ENCODE results near the gene MYCT1.
"Not testable (repeated sequence)": the region's sequence is repeated elsewhere in the genome, so short reads cannot be mapped to it uniquely, and the experiment has no call there.

Gene MYCT1, protein sequence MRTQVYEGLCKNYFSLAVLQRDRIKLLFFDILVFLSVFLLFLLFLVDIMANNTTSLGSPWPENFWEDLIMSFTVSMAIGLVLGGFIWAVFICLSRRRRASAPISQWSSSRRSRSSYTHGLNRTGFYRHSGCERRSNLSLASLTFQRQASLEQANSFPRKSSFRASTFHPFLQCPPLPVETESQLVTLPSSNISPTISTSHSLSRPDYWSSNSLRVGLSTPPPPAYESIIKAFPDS

DNA sequence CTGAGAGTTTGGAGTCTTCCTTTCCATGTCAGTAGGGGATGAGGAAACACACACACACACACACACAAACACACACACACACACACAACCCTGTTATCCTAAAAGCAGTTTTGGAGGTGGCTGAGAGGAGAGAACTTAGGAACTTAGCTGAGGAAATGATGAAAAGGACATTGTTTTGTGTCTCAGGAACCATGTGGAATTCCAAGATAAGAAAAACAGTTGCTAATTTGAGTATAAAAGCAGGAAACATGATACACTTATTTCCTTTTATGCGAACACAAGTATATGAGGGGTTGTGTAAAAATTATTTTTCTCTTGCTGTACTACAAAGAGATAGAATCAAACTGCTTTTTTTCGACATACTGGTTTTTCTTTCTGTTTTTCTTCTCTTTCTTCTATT, at the start of gene MYCT1:
Gene MYCT1, plus strand, starts transcription at position 264 of the 400 bp plus-strand sequence. Its CDS starts 6 bp downstream, at position 270.
- in situ Hi-C loops (cut with MboI; ENCODE audit: low sequenced_read_pairs) = no loop called here

DNA sequence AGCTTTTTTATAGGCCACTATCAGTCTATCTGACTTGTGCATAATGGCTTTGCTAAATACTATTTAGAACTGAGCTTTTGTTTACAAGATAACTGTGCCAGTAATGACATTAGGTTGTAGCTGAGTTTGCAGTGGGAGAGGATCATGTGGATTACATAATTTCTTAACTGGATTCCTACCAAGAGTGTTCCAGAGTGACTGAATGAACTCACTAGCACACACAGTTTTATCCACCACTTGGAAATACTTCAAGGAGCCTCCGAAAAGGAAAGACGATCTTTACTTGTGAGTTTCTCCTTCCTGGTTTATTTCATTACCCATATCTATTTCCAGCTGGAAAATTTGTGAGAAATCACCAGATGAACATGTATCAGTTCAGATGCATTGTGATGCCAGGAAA, 49.6 kb upstream of the MYCT1 start:
- in situ Hi-C loops (cut with MboI; ENCODE audit: low sequenced_read_pairs) = loop anchor here (10.0 kb wide), 1 partner anchor 93 kb away; no protein-coding TSS in a partner anchor

DNA sequence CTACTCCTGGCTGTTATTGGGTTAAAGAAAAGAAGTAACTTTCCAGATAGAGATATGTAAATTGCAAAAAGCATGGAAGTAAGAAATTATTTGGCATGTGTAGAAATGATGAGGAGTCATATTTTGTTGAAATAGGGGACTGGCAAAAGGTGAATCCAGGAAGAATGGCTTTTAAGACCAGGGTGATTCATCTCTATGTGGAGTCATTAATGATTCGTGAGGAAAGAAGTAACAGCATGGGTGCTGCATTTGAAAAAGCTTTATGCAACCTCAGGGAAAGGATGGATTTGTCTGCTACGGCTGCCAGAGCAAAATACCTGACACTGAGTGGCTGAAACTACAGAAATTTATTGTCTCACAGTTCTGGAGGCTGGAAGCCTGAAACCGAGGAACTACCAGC, 45.7 kb upstream of the MYCT1 start:
- in situ Hi-C loops (cut with MboI; ENCODE audit: low sequenced_read_pairs) = no loop called here

DNA sequence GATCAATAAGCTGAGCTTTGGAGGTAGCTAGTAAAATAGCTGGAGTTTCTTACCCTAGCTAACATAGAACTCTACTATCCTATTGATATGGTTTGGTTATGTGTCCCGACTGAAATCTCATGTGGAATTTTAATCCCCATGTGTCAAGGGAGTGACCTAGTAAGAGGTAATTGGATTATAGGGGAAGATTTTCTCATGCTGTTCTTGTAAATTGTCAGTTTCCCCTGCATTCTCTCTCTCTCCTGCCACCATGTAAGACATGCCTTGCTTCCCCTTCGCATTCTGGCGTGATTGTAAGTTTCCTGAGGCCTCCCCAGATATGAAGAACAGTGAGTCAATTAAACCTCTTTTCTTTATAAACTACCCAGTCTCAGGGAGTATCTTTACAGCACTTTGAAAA, 35.9 kb upstream of the MYCT1 start:
- in situ Hi-C loops (cut with MboI; ENCODE audit: low sequenced_read_pairs) = no loop called here

DNA sequence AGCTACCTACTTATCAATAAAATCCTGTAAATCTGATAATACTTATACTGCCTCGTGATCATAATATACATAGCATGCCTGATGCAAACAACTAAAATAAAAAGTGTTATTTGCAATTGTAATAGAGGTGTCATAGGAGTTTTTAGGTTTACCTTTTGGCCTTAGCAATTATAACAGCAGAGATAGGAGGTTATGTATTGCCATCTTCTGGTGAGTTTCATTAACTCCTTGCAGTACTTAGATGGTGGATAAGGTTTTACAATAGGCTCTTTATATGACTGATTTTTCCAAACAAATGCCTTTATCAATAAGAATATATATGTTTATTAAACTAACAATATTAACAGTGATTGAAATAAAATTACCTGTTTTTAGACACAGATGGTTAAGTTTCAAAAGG, 27.8 kb upstream of the MYCT1 start:
- in situ Hi-C loops (cut with MboI; ENCODE audit: low sequenced_read_pairs) = no loop called here

DNA sequence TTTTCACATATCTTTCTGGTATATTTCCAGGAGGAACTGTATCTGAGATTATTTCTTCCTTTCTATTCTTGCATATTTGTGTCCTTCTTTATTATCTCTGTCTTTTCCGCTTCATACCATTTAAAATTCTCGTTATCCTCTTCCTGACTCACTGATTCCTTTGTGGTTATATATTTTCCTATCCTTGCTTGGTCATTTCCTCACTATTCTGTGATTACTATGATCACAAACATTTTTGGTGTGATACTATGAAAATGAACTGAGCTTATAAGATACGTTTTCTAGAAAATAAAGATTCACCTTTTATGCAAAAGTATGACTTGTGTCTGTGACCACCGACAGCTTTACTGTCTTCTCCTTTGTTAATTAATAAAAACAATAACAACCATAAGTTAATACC, 26.5 kb upstream of the MYCT1 start:
- in situ Hi-C loops (cut with MboI; ENCODE audit: low sequenced_read_pairs) = no loop called here

DNA sequence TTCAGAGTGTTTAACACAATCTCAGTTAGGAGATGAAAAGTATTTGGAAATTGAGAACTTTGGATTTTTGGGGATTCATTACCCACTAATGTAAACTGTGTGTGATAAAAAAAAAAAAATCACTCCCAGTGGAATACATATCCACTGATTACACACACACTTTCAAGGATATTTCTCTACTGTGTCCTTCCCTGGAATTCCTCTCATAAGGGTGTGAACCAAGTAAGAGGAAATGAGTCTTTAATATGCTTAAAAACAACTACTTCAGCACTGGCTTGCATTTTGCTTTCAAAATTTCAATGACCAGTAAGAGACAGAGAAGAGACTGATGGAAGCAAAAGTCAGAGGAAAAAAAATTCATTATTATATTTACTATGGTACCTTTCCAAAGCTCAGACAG, 24.5 kb upstream of the MYCT1 start:
- in situ Hi-C loops (cut with MboI; ENCODE audit: low sequenced_read_pairs) = no loop called here

DNA sequence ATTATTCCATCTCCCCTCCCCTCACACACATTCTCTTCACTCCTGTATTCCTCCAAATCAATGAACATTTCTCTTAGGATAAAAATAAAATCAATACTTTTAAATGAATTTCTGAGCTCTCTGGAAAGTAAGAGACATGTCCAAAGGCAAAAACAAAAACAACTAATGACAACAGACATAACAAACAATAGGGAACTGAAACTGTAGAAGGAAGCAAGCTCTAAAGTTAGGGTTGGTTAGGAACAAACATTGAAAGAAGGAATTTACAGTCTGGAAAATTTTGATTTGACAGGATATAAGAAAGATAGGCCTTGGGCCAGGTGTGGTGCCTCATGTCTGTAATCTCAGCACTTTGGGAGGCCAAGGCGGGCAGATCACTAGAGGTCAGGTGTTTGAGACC, 17.5 kb upstream of the MYCT1 start:
- in situ Hi-C loops (cut with MboI; ENCODE audit: low sequenced_read_pairs) = no loop called here

DNA sequence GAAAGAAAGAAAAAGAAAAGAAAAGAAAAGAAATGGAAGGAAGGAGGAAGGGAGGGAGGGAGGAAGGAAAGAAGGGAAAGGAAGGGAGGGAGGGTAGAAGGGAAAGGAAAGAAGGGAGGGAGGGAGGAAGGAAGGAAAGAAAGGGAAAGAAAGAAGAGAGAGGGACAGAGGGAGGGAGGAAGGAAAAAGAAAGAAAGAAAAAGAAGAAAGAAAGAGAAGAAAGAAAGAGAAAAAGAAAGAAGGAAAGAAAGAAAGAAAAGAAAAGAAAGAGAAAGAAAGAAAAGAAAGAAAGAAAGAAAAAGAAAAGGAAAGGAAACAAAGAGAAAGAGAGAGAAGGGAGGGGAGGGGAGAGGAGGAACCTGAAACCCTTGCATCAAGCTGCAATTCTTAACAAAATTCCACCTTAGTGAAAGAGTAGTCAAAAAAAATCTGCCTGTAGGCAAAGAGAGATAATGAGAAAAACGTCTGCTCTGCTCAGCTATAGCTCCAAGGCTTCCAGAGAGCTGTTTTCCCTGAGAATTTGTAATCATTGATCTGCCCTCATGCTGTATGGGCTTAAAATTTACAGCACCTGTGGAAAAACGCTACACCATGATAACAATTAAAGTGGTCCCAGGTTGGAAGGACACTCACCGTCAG, 16.7 kb upstream of the MYCT1 start:
- in situ Hi-C loops (cut with MboI; ENCODE audit: low sequenced_read_pairs) = no loop called here

DNA sequence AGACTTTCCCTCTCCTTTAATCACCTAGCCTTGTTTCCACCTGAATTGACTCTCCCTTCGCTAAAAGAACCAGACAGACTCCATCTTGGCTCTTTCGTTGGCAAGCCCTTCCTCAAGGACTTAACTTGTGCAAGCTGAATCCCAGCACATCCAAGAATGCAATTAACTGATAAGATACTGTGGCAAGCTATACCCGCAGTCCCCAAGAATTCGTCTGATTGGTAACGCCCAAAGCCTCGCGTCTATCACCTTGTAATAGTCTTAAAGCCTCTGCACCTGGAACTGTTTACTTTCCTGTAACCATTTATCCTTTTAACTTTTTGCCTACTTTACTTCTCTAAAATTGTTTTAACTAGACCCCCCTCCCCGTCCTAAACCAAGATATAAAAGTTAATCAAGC, 15.6 kb upstream of the MYCT1 start:
- in situ Hi-C loops (cut with MboI; ENCODE audit: low sequenced_read_pairs) = no loop called here

DNA sequence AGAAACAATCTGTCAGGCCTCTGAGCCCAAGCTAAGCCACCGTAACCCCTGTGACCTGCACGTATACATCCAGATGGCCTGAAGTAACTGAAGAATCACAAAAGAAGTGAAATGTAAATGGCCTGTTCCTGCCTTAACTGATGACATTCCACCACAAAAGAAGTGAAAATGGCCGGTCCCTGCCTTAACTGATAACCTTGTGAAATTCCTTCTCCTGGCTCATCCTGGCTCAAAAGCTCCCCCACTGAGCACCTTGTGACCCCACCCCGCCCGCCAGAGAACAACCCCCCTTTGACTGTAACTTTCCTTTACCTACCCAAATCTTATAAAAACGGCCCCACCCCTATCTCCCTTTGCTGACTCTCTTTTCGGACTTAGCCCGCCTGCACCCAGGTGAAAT, 14.8 kb upstream of the MYCT1 start:
- in situ Hi-C loops (cut with MboI; ENCODE audit: low sequenced_read_pairs) = not testable (repeated sequence)

DNA sequence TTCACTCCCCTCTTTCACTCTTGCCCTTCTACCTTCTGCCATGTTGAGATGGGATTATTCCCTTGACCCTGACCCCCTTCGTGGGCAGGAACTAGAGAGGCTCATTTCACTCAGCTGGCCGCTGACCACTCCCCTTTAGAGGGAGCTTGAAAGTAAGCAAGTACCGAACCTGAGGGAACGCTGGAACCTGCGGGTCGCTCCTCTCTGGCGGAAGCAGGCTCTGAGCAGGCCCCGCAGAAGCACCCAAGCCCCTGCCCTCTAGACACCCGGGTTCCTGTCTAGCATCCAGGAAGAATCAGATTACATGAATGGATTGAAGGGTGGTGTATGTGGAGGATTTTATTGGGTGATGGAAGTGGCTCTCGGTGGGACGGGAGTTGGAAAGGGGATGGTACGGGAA, 11.9 kb upstream of the MYCT1 start:
- in situ Hi-C loops (cut with MboI; ENCODE audit: low sequenced_read_pairs) = no loop called here

DNA sequence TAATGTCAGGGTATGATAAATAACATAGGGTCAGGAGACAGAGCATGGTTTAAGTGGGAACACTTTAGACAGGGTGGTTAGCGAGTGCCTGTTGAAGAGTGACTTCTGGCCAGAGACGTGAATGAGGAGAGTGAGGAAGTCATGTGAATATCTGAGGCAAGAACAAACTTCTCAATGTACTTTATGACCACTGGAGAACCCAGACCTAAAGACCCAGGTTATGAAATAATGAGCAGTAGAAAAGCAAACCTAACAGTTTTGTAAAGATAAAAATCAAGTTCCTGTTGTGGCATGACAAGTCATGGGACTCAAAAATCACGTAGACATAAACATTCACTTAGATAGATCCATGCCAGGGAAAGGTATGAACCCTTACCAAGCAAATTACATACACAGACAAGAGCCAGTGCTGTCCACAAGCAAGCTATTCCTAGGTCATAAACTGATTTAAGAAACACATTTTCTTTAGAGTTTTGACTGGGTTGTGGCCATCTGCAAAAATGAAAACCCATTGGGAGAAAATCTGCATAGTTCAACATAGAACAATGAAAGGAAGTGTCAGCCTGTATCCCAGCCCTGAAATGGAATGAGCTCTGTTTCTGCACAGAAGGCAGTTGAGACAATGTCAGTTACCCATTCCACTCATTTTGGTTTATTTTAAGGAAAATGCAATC, 2.2 kb upstream of the MYCT1 start:
- in situ Hi-C loops (cut with MboI; ENCODE audit: low sequenced_read_pairs) = no loop called here

DNA sequence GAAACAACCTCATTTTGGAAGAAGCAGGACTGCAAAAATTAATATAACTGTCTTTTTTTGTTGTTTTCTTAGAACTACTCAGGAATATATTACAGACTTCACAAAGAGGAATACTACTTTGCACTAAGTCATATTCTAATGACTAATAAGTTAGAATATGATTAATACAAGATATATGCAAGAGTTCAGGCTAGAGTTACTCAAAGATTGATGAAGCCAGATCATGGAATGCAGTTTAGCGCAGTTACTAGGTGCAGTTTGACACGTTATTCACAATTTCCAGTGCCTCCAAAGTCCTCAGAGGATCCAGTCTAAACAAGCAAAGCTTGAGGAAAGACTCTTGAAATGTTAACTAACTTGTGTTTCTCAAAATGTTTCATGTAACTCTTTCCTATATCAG, 1.2 kb upstream of the MYCT1 start:
- in situ Hi-C loops (cut with MboI; ENCODE audit: low sequenced_read_pairs) = no loop called here

DNA sequence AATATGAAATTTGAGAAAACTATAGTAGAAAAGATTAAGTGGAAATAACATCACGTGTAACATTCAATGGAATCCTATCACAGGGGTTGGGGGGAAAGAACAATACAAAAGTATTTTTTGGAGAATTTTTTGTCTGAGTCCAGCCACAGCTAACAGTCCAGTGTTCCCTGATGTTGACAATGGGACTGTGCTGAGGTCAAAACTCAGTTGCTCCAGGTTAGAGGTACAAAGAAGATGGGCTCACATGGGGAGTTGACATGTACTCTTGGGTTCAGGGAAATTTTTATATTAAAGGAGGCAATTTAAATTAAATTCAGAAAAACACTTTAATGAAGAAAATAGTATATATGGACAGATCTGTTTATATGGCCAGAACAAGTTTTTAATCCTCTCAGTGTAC, 995 bp downstream of the MYCT1 start:
- in situ Hi-C loops (cut with MboI; ENCODE audit: low sequenced_read_pairs) = no loop called here

DNA sequence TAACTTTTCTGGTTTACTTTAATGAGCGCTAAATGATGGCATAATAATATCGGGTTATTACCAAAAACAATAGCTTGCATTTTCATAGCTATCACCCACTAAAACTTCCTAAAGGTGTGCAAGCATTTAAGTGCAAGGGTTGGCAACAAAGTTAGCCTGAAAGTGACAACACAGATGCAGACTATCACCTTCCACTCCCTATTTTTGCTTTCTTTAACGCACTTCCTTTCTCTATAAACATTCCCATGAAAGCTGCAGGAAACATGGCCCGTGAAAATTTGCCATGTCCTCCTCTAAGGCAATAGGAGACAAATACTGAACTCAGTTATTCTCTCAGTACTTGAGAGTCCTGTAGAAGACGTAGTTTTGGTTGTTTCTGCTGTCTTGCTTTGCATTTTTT, 2.7 kb downstream of the MYCT1 start:
- in situ Hi-C loops (cut with MboI; ENCODE audit: low sequenced_read_pairs) = no loop called here

DNA sequence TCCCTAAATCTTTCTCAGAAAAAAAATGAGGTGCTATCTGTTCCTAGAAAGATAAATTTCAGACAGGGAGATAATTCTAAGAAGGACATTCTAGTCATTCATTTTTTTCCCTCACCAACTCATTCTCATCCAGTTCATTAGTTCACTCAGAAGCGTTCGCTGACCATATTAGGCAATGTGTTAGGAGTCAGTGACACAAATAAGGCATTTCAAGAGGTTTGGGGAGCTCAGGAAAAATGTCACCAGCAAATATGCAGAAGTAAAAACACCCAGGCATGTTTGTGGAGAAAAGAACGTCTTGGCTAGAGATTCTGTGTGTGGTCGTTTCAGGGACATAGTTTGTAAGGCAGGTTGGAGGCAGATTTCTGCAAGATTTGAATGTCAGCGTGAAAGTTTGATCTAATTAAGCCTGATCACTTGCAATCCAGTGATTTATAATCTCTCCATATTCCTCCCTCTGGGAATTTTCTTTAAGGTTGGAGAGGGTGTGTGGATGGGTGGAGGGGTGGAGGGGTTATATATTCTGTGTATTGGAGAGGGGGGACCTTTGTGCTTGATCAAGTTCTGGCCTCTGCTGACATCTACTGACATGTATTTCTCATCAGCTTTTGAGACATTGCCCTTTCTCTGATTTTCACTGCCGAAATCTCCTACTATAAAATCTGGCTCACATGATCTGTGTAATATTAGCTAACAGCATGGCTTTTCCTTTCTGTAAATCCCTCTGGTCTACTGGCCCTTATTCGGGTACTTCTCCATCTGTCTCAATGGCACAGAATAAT, 3.6 kb downstream of the MYCT1 start:
- in situ Hi-C loops (cut with MboI; ENCODE audit: low sequenced_read_pairs) = no loop called here

DNA sequence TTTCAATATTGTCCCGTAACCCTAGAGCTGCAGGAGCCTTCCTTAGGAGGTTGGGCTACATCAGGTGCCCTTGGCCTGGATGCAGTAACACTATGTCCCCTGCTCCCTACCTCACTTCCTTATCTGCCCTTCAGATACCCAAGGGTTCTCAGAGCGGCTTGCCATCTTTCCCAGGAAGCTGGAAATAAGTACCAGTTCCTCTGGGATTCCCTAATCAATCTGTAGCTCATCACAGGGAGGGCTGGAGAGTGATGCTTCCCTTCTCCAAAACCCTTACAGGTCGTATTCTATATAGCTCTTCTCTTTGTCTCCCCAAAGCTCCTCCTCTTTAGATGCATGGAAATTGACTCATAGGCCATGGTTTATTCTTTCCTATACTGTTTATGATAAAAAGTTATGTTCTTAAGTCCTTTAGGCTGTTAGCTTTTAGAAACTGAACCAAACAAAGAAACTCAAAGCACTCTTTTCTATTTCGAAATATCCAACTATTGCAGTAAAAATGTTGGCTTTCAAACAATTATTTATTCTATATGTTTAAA, 4.2 kb downstream of the MYCT1 start:
- in situ Hi-C loops (cut with MboI; ENCODE audit: low sequenced_read_pairs) = no loop called here

DNA sequence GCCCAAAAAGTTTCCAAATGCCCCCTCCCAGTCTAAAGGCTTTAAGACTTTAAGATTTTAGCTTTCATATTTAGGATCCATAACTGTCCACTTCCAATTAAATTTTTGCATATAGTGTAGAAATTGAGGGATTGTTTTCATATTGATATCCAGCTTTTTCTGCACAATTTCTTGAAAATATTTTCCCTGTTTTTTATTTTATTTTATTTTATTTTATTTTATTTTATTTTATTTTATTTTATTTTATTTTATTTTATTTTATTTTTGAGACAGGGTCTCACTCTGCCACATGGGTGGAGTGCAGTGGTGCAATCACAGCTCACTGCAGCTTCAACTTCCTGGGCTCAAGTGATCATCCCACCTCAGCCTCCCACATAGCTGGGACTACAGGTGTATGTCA, 6.1 kb downstream of the MYCT1 start:
- in situ Hi-C loops (cut with MboI; ENCODE audit: low sequenced_read_pairs) = not testable (repeated sequence)

DNA sequence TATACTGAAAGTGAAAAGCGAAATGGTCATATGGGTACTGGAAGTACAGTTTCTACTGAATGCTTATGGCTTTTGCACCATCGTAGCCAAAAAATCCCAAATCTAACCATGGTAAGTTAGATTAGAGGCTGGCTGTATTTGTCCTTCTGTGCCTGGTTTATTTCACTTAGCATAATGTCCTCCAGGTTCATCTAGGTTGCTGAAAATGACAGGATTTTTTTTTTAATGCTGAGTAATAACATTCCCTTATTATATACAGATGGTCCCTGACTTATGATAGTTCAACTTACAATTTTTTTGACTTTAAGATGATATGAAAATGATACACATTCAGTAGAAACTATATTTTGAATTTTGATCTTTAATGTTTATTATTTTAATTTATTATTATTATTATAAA, 7.6 kb downstream of the MYCT1 start:
- in situ Hi-C loops (cut with MboI; ENCODE audit: low sequenced_read_pairs) = no loop called here

DNA sequence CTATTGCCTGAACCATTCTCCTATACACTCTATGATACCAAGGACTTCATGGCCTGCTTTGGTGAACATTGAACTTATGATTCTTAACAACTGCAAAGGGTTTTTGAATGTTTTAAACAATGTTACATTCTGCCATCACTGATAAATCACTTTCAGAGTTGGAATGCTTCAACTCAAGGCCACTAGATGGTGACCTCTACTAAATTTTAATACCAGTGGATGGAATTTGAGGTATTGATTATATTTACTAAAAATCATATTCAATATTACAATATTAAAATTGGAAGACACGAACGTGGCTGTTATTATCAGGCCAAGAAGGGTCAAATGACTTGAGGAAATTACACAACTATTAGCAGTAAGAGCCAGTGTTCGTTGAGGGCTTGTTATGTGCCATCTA, 18.6 kb downstream of the MYCT1 start:
- in situ Hi-C loops (cut with MboI; ENCODE audit: low sequenced_read_pairs) = no loop called here
